ENCODE data around the gene STX5. TPM values are rescaled to one million over a fixed set of nuclear protein-coding genes. Genes with fewer than 3 reads are reported as not detected.
A peak's percentile ranks its signal among the peaks of the same experiment; 100 is the strongest.

STX5 gene
- total and polyA plus RNA-seq, 9 of the 15 experiments (the other 6 are each of a cell fraction or from before 2014, with no cell fraction given) = 2.8 to 28.6 (median 23.7) TPM

DNA sequence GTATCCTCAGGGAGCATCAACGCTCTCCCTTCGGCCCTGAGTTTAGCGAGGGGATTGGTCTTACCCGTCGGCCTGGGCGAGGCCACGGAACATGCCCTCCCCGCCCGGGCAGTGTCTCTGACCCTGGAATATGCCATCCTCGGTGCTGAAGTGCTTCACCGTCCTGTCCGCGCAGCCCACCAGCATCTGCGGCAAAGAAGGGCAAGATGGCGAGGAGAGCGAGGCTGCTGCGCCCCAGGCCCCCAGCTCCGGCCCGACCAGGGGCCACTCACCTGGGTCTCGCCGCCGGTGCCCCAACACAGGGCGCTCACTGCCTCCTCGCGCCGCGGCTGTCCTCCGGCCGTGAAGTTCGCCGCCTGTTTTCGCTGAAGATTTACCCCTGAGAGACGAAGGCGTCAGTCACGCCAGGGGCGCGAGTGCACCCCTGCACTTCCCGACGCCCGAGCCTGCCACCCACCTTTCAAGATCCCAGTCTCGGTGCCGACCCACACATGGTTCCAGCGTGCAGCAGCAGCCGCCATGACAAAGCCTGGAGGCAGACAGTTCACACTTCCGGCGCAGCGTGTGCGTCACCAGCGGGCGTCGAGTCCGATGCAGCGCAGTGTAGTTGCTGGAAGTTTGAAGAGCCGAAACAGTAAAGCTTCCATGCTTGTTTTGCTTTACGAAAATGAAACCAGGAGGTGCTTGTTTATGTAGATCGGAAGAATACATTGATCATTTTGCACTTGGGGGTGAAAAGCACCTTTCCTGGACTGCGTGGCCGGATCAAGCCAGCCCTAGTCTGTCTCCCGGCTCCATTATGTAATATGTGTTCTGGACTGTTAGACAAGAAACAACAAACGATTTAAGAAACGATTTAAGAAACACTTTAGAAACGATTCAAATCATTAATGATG, 7.4 kb upstream of the STX5 start, which contains the start of gene WDR74 (continued):
- TF ChIP-seq, protein P1, sequence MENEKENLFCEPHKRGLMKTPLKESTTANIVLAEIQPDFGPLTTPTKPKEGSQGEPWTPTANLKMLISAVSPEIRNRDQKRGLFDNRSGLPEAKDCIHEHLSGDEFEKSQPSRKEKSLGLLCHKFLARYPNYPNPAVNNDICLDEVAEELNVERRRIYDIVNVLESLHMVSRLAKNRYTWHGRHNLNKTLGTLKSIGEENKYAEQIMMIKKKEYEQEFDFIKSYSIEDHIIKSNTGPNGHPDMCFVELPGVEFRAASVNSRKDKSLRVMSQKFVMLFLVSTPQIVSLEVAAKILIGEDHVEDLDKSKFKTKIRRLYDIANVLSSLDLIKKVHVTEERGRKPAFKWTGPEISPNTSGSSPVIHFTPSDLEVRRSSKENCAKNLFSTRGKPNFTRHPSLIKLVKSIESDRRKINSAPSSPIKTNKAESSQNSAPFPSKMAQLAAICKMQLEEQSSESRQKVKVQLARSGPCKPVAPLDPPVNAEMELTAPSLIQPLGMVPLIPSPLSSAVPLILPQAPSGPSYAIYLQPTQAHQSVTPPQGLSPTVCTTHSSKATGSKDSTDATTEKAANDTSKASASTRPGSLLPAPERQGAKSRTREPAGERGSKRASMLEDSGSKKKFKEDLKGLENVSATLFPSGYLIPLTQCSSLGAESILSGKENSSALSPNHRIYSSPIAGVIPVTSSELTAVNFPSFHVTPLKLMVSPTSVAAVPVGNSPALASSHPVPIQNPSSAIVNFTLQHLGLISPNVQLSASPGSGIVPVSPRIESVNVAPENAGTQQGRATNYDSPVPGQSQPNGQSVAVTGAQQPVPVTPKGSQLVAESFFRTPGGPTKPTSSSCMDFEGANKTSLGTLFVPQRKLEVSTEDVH (IDR thresholded peaks at IDR 0.05; ENCODE audit: low read depth, partially characterized antibody) = peak; percentile 93
- TF ChIP-seq, protein P2, sequence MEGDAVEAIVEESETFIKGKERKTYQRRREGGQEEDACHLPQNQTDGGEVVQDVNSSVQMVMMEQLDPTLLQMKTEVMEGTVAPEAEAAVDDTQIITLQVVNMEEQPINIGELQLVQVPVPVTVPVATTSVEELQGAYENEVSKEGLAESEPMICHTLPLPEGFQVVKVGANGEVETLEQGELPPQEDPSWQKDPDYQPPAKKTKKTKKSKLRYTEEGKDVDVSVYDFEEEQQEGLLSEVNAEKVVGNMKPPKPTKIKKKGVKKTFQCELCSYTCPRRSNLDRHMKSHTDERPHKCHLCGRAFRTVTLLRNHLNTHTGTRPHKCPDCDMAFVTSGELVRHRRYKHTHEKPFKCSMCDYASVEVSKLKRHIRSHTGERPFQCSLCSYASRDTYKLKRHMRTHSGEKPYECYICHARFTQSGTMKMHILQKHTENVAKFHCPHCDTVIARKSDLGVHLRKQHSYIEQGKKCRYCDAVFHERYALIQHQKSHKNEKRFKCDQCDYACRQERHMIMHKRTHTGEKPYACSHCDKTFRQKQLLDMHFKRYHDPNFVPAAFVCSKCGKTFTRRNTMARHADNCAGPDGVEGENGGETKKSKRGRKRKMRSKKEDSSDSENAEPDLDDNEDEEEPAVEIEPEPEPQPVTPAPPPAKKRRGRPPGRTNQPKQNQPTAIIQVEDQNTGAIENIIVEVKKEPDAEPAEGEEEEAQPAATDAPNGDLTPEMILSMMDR (IDR thresholded peaks at IDR 0.05 in 2 of 3, conservative IDR thresholded peaks at IDR 0.05 in 1 of 3; ENCODE audit: insufficient read depth in 2 of 3, low read depth in 1 of 3, low read length in 3 of 3) = no peak
- TF ChIP-seq NCOA6 (IDR thresholded peaks at IDR 0.05) (no peak), DACH1 (IDR thresholded peaks at IDR 0.05; ENCODE audit: partially characterized antibody) (peak; percentile 32), ZFX (CRISPR knock-in tag; IDR thresholded peaks at IDR 0.05) (no peak; the same call in 1 of the 2 replicates), ZNF586 (CRISPR knock-in tag; conservative IDR thresholded peaks at IDR 0.05) (no peak), NONO (IDR thresholded peaks at IDR 0.05; ENCODE audit: low read depth in 2 of 2, low read length in 1 of 2) (peak in 1 of 2 experiments; percentile 9; a peak in 1 of 4 replicates), ZNF785 (CRISPR knock-in tag; IDR thresholded peaks at IDR 0.05) (no peak), THRAP3 (IDR thresholded peaks at IDR 0.05; ENCODE audit: borderline replicate concordance) (no peak), RAD21 (CRISPR knock-in tag; conservative IDR thresholded peaks at IDR 0.05 in 1 of 2, IDR thresholded peaks at IDR 0.05 in 1 of 2) (0 out of 4 replicates have a peak, but pooled peaks of 1 of the 2 experiments have one; percentile 10), GATAD2B (IDR thresholded peaks at IDR 0.05; ENCODE audit: borderline replicate concordance) (no peak), ZNF766 (CRISPR knock-in tag; conservative IDR thresholded peaks at IDR 0.05) (peak; percentile 72), HNRNPLL (IDR thresholded peaks at IDR 0.05; ENCODE audit: low read depth, low read length, poor library complexity, severe bottlenecking) (peak; percentile 90)
- TF ChIP-seq, protein P3, sequence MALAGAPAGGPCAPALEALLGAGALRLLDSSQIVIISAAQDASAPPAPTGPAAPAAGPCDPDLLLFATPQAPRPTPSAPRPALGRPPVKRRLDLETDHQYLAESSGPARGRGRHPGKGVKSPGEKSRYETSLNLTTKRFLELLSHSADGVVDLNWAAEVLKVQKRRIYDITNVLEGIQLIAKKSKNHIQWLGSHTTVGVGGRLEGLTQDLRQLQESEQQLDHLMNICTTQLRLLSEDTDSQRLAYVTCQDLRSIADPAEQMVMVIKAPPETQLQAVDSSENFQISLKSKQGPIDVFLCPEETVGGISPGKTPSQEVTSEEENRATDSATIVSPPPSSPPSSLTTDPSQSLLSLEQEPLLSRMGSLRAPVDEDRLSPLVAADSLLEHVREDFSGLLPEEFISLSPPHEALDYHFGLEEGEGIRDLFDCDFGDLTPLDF (CRISPR knock-in tag; IDR thresholded peaks at IDR 0.05) = peak; percentile 79
- TF ChIP-seq, protein P4, sequence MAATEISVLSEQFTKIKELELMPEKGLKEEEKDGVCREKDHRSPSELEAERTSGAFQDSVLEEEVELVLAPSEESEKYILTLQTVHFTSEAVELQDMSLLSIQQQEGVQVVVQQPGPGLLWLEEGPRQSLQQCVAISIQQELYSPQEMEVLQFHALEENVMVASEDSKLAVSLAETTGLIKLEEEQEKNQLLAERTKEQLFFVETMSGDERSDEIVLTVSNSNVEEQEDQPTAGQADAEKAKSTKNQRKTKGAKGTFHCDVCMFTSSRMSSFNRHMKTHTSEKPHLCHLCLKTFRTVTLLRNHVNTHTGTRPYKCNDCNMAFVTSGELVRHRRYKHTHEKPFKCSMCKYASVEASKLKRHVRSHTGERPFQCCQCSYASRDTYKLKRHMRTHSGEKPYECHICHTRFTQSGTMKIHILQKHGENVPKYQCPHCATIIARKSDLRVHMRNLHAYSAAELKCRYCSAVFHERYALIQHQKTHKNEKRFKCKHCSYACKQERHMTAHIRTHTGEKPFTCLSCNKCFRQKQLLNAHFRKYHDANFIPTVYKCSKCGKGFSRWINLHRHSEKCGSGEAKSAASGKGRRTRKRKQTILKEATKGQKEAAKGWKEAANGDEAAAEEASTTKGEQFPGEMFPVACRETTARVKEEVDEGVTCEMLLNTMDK (IDR thresholded peaks at IDR 0.05; ENCODE audit: borderline replicate concordance, insufficient read depth, low read depth, low read length, poor library complexity, severe bottlenecking) = no peak
- TF ChIP-seq, protein P5, sequence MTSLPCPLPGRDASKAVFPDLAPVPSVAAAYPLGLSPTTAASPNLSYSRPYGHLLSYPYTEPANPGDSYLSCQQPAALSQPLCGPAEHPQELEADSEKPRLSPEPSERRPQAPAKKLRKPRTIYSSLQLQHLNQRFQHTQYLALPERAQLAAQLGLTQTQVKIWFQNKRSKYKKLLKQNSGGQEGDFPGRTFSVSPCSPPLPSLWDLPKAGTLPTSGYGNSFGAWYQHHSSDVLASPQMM (CRISPR knock-in tag; IDR thresholded peaks at IDR 0.05) = no peak

All from K562 (cell line).